Measurements from ENCODE around the gene SYK. TPM values are rescaled to one million over a fixed set of nuclear protein-coding genes. Genes with fewer than 3 reads are reported as not detected.
"Not testable (repeated sequence)": the region's sequence is repeated elsewhere in the genome, so short reads cannot be mapped to it uniquely, and the experiment has no call there.

SYK gene
- total RNA-seq, 1 experiment from 2014 or later, result 0.02 TPM

GRCh38 chr9:90795084-90795483 is 6.5 kb upstream of the SYK start:
- DNase-seq (ENCODE audit: extremely low read depth, low read depth), result no peak

- no peak for DNase-seq (ENCODE audit: extremely low read depth, low read depth)
These were observed 5.7 kb upstream of the SYK start for GRCh38 chr9:90795871-90796317.

GRCh38 chr9:90799271-90799852 is 2.3 kb upstream of the SYK start:
- DNase-seq (ENCODE audit: extremely low read depth, low read depth), result no peak

- no peak for DNase-seq (ENCODE audit: extremely low read depth, low read depth)
These were observed 329 bp downstream of the SYK start for GRCh38 chr9:90801973-90802322.

GRCh38 chr9:90802386-90802985 is 867 bp downstream of the SYK start:
- no peak for DNase-seq (ENCODE audit: extremely low read depth, low read depth)

- DNase-seq (ENCODE audit: extremely low read depth, low read depth), result no peak
These were observed 2.4 kb downstream of the SYK start for GRCh38 chr9:90803860-90804593.

GRCh38 chr9:90805006-90805996 is 3.7 kb downstream of the SYK start:
- no peak for DNase-seq (ENCODE audit: extremely low read depth, low read depth)

GRCh38 chr9:90807006-90807405 is 5.4 kb downstream of the SYK start:
- no peak for DNase-seq (ENCODE audit: extremely low read depth, low read depth)

GRCh38 chr9:90808398-90808797 is 6.8 kb downstream of the SYK start:
- DNase-seq (ENCODE audit: extremely low read depth, low read depth), result no peak

GRCh38 chr9:90808890-90809685 is 7.5 kb downstream of the SYK start:
- DNase-seq (ENCODE audit: extremely low read depth, low read depth), result no peak

- DNase-seq (ENCODE audit: extremely low read depth, low read depth), result no peak
These were observed 9.1 kb downstream of the SYK start for GRCh38 chr9:90810691-90811090.

- no peak for DNase-seq (ENCODE audit: extremely low read depth, low read depth)
These were observed 11.4 kb downstream of the SYK start for GRCh38 chr9:90813046-90813445.

GRCh38 chr9:90813523-90813922 is 11.9 kb downstream of the SYK start:
- no peak for DNase-seq (ENCODE audit: extremely low read depth, low read depth)

GRCh38 chr9:90814355-90814754 is 12.7 kb downstream of the SYK start:
- DNase-seq (ENCODE audit: extremely low read depth, low read depth), result no peak

GRCh38 chr9:90815183-90815943 is 13.7 kb downstream of the SYK start:
- DNase-seq (ENCODE audit: extremely low read depth, low read depth), result no peak

GRCh38 chr9:90815944-90816357 is 14.3 kb downstream of the SYK start:
- DNase-seq (ENCODE audit: extremely low read depth, low read depth), result no peak

- DNase-seq (ENCODE audit: extremely low read depth, low read depth), result no peak
These were observed 15.1 kb downstream of the SYK start for GRCh38 chr9:90816690-90817089.

- DNase-seq (ENCODE audit: extremely low read depth, low read depth), result no peak
These were observed 16.7 kb downstream of the SYK start for GRCh38 chr9:90818279-90818678.

GRCh38 chr9:90820406-90820805 is 18.8 kb downstream of the SYK start:
- DNase-seq (ENCODE audit: extremely low read depth, low read depth), result not testable (repeated sequence)

Data from NCI-H460 (cell line).